Esophagus squamous epithelium (tissue), 5 donors: ENCODE measurements around the gene ZEB2. TPM values are rescaled to one million over a fixed set of nuclear protein-coding genes. Genes with fewer than 3 reads are reported as not detected.

ENCODE experiments used
- DNase-seq: peaks from one replicate; lab custom pipeline; 2025; lab: John Stamatoyannopoulos, UW
- H3K27ac ChIP-seq, 4 donors: fragments of 200-600 bp; sonication (generic); one replicate each; pipeline ENCODE4 v1.5.1; 2016 to 2019; ENCODE audit warnings: mild to moderate bottlenecking in 1 of 4
- H3K27me3 ChIP-seq, 4 donors: fragments of 200-600 bp; sonication (generic); 1 replicate in 3 of 4; 2 replicates in 1 of 4; pipeline versions ENCODE4 v1.5.1 to v1.6.0; 2017 to 2021; ENCODE audit warnings: antibody characterized with exemption in 1 of 4
- H3K36me3 ChIP-seq, 3 donors: fragments of 200-600 bp; sonication (generic); one replicate each; pipeline ENCODE4 v1.5.1; 2016 to 2019
- H3K4me1 ChIP-seq, 3 donors: fragments of 200-600 bp; sonication (generic); one replicate each; pipeline ENCODE4 v1.5.1; 2017 to 2019
- H3K4me3 ChIP-seq, 4 donors: fragments of 200-600 bp; sonication (generic); 1 replicate in 3 of 4; 2 replicates in 1 of 4; pipeline ENCODE4 v1.5.1; 2016 to 2019; ENCODE audit warnings: mild to moderate bottlenecking in 2 of 4, moderate library complexity in 1 of 4
- H3K9me3 ChIP-seq, 3 donors: fragments of 200-600 bp; sonication (generic); one replicate each; pipeline ENCODE4 v1.5.1; 2016 to 2019
- POLR2A ChIP-seq, 4 donors: fragments of 450-650 bp; IDR thresholded peaks; one replicate each; pipeline ENCODE4 v1.6.1; 2017; ENCODE audit warnings: antibody characterized with exemption in 4 of 4, mild to moderate bottlenecking in 4 of 4, moderate library complexity in 3 of 4
- WGBS, 2 donors: methylation state at CpG; one replicate each; pipeline ENCODE4 v1.1.5; 2018; 5-methylcytosine and 5-hydroxymethylcytosine counted together
- intact Hi-C: fragments of 100-400 bp; cut with DNase I; formaldehyde crosslinking; loops from one replicate; pipeline ENCODE4 v1.15.0; 2022
- total RNA-seq, 4 donors: library from RNA; depleted of rRNA; stranded (reverse); fragments of >200 nt; gene quantifications; one replicate each; pipeline ENCODE4 v1.1.0, GENCODE V29; 2016
- TF ChIP-seq, protein P1 (sequence below), 6 experiments: fragments of 450-650 bp in 4 of 6; fragments of 200-600 bp in 2 of 6; sonication (generic) in 2 of 6; IDR thresholded peaks; one replicate each; pipeline ENCODE4 v1.5.1; 2016 to 2019; ENCODE audit warnings: antibody characterized with exemption in 6 of 6, mild to moderate bottlenecking in 4 of 6, moderate library complexity in 4 of 6
- donor health status: DM: yes; HTN: yes; CAD: no.

ZEB2 gene
- total RNA-seq, 4 donors from 2014 or later: 3.1 to 56.5 (median 15.7) TPM

GRCh38 chr2:144389151-144389929 is 130.6 kb downstream of the ZEB2 start:
- TF ChIP-seq POLR2A (IDR thresholded peaks at IDR 0.05): no peak
- TF ChIP-seq, protein P1, sequence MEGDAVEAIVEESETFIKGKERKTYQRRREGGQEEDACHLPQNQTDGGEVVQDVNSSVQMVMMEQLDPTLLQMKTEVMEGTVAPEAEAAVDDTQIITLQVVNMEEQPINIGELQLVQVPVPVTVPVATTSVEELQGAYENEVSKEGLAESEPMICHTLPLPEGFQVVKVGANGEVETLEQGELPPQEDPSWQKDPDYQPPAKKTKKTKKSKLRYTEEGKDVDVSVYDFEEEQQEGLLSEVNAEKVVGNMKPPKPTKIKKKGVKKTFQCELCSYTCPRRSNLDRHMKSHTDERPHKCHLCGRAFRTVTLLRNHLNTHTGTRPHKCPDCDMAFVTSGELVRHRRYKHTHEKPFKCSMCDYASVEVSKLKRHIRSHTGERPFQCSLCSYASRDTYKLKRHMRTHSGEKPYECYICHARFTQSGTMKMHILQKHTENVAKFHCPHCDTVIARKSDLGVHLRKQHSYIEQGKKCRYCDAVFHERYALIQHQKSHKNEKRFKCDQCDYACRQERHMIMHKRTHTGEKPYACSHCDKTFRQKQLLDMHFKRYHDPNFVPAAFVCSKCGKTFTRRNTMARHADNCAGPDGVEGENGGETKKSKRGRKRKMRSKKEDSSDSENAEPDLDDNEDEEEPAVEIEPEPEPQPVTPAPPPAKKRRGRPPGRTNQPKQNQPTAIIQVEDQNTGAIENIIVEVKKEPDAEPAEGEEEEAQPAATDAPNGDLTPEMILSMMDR (IDR thresholded peaks at IDR 0.05): no peak
- Histone ChIP-seq H3K4me3 (peak overlapping the region; percentile 32 to 63 (median 44)), H3K9me3 (no peaks in the 10 kb centered on the region), H3K27ac (peak overlapping the region in 1 of 4 donors; percentile 33), H3K4me1 (peaks cover 0 to 8% (median 0%) of the 10 kb centered on the region in 3 donors), H3K27me3 (no peaks in the 10 kb centered on the region), H3K36me3 (peaks cover 0 to 17% (median 0%) of the 10 kb centered on the region in 3 donors)
- intact Hi-C loops: no loop called here
- no peak for DNase-seq
- WGBS, 2 donors: 47 to 48% methylated on average over 37 of the region's 37 CpGs

DNA sequence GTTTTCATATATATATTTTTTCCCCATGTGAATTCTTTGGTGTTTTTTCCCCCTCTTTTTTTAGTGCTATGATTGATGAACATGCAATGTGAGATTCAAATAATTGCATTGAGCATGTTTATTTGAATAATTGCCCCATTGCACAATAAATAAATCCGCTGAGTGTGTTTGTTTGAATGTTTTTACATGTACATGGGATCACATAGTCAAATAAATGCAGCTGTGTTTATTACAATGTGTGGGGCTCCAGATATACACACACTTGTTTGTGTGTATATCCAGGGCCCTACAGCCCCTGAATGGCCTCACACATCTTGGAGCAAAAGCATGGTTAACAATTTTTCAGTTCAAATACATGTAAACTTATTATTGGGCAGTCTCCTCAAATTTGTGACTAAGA is 134.5 kb downstream of the ZEB2 start:
- Histone ChIP-seq H3K27ac (no peak overlapping the region), H3K4me3 (no peak overlapping the region), H3K4me1 (peaks cover 0 to 12% (median 0%) of the 10 kb centered on the region in 3 donors), H3K27me3 (no peaks in the 10 kb centered on the region), H3K36me3 (peaks cover 0 to 17% (median 0%) of the 10 kb centered on the region in 3 donors), H3K9me3 (no peaks in the 10 kb centered on the region)
- intact Hi-C loops: no loop called here
- TF ChIP-seq POLR2A (IDR thresholded peaks at IDR 0.05): no peak
- TF ChIP-seq, protein P1 (IDR thresholded peaks at IDR 0.05): no peak
- DNase-seq: no peak
- WGBS, 2 donors: 65 to 77% methylated on average over 1 of the region's 1 CpG

- Histone ChIP-seq H3K4me3 (no peak overlapping the region), H3K27ac (peak overlapping the region in 1 of 4 donors; percentile 26), H3K4me1 (peaks cover 0 to 18% (median 9%) of the 10 kb centered on the region in 3 donors), H3K9me3 (no peaks in the 10 kb centered on the region), H3K36me3 (no peaks in the 10 kb centered on the region), H3K27me3 (no peaks in the 10 kb centered on the region)
- intact Hi-C loops: no loop called here
- TF ChIP-seq, protein P1 (IDR thresholded peaks at IDR 0.05): no peak
- TF ChIP-seq POLR2A (IDR thresholded peaks at IDR 0.05): no peak
- 72 to 80% methylated on average over 4 of the region's 4 CpGs for WGBS, 2 donors
- DNase-seq: no peak
Measured at GRCh38 chr2:144383571-144384100, 136.3 kb downstream of the ZEB2 start.

DNA sequence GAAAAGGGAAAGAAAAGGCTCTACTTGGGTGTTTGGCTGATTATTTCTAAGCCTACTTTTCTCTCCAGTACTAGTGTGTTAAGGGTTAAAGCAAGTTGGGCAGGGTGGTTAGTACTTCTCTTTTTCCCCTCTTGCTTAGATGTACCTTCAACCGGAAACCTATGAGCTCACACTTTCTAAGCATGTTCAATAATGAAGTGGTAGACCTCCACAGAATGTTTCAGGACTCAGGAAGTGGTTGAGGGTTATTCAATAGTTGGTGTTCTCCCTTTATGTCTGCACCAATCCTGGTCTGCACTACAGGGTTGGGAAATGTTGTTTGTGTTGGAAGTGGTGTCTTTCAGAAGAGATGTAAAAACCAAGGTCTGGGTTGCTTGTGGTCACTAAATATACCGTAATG is 137.1 kb downstream of the ZEB2 start:
- 56 to 73% methylated on average over 2 of the region's 2 CpGs for WGBS, 2 donors
- H3K27me3 ChIP-seq: no peaks in the 10 kb centered on the region
- intact Hi-C loops: no loop called here
- H3K27ac ChIP-seq: no peak overlapping the region
- H3K9me3 ChIP-seq: no peaks in the 10 kb centered on the region
- H3K4me1 ChIP-seq: peaks cover 0 to 18% (median 9%) of the 10 kb centered on the region in 3 donors
- no peak for DNase-seq
- TF ChIP-seq, protein P1 (IDR thresholded peaks at IDR 0.05): no peak
- no peak for TF ChIP-seq POLR2A (IDR thresholded peaks at IDR 0.05)
- H3K4me3 ChIP-seq: no peak overlapping the region
- H3K36me3 ChIP-seq: no peaks in the 10 kb centered on the region

DNA sequence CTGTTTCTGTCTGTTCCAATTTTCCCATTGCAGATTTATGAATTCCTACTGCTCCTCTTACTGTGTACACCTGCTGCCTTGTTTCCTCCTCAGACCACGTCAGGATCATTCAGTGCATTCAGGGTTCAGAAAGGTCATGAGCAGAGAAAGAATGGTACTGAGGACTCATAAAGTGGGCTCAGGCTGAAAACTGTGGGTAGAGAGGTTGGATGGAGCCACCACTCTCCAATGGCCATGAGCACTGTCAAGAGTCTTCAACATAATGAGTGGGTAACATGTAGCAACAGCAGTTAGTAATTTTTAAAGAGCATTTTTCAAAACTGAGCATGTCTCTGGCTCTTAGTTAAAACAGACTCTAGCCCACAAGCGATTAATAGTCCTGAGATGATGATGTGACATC is 138.2 kb downstream of the ZEB2 start:
- Histone ChIP-seq H3K4me1 (peaks cover 0 to 18% (median 9%) of the 10 kb centered on the region in 3 donors), H3K27ac (no peak overlapping the region), H3K36me3 (no peaks in the 10 kb centered on the region), H3K9me3 (no peaks in the 10 kb centered on the region), H3K27me3 (no peaks in the 10 kb centered on the region), H3K4me3 (no peak overlapping the region)
- no peak for DNase-seq
- intact Hi-C loops: no loop called here
- 49 to 78% methylated on average over 2 of the region's 2 CpGs for WGBS, 2 donors
- no peak for TF ChIP-seq POLR2A (IDR thresholded peaks at IDR 0.05)
